ENCODE measurements around the gene MLLT10. TPM values are rescaled to one million over a fixed set of nuclear protein-coding genes. Genes with fewer than 3 reads are reported as not detected.

MLLT10 gene
- total RNA-seq, 4 donors from 2014 or later = 46.3 to 109 (median 57.7) TPM

GRCh38 chr10:21689881-21690280, 155.8 kb downstream of the MLLT10 start:
- Histone ChIP-seq H3K4me1 (no peaks in the 10 kb centered on the region), H3K36me3 (no peaks in the 10 kb centered on the region), H3K27ac (no peak overlapping the region), H3K4me3 (replicated peaks in 1 of 3) (no peak overlapping the region), H3K27me3 (no peaks in the 10 kb centered on the region), H3K9me3 (no peaks in the 10 kb centered on the region)
- TF ChIP-seq CTCF (IDR thresholded peaks at IDR 0.05) (no peak), POLR2A (IDR thresholded peaks at IDR 0.05) (no peak)
- intact Hi-C loops (cut with DNase I) = no loop called here
- DNase-seq = no peak

- Histone ChIP-seq H3K27me3 (no peaks in the 10 kb centered on the region), H3K4me3 (replicated peaks in 1 of 3) (no peak overlapping the region), H3K36me3 (no peaks in the 10 kb centered on the region), H3K4me1 (no peaks in the 10 kb centered on the region), H3K27ac (no peak overlapping the region), H3K9me3 (no peaks in the 10 kb centered on the region)
- intact Hi-C loops (cut with DNase I) = no loop called here
- DNase-seq = no peak
- TF ChIP-seq CTCF (IDR thresholded peaks at IDR 0.05) = no peak
- no peak for TF ChIP-seq POLR2A (IDR thresholded peaks at IDR 0.05)
- 90 to 96% methylated on average over 1 of the region's 1 CpG for WGBS, 2 donors
Measured at GRCh38 chr10:21692916-21693315, 158.9 kb downstream of the MLLT10 start.

GRCh38 chr10:21693418-21693817, 159.4 kb downstream of the MLLT10 start:
- H3K27me3 ChIP-seq = no peaks in the 10 kb centered on the region
- H3K9me3 ChIP-seq = no peaks in the 10 kb centered on the region
- no peak overlapping the region for H3K27ac ChIP-seq
- WGBS, 2 donors = 80 to 83% methylated on average over 5 of the region's 5 CpGs
- no peak for TF ChIP-seq POLR2A (IDR thresholded peaks at IDR 0.05)
- TF ChIP-seq CTCF (IDR thresholded peaks at IDR 0.05) = no peak
- H3K36me3 ChIP-seq = no peaks in the 10 kb centered on the region
- intact Hi-C loops (cut with DNase I) = no loop called here
- H3K4me3 ChIP-seq (replicated peaks in 1 of 3) = no peak overlapping the region
- no peaks in the 10 kb centered on the region for H3K4me1 ChIP-seq
- no peak for DNase-seq

- TF ChIP-seq POLR2A (IDR thresholded peaks at IDR 0.05) (no peak), CTCF (IDR thresholded peaks at IDR 0.05) (no peak)
- H3K4me1 ChIP-seq = no peaks in the 10 kb centered on the region
- intact Hi-C loops (cut with DNase I) = no loop called here
- no peaks in the 10 kb centered on the region for H3K27me3 ChIP-seq
- H3K9me3 ChIP-seq = no peaks in the 10 kb centered on the region
- no peaks in the 10 kb centered on the region for H3K36me3 ChIP-seq
- H3K4me3 ChIP-seq (replicated peaks in 1 of 3) = no peak overlapping the region
- 95% methylated on average over 3 of the region's 3 CpGs for WGBS, 2 donors
- no peak overlapping the region for H3K27ac ChIP-seq
- no peak for DNase-seq
Measured at GRCh38 chr10:21694631-21695030, 160.6 kb downstream of the MLLT10 start.

GRCh38 chr10:21696302-21696701, 162.3 kb downstream of the MLLT10 start:
- DNase-seq = no peak
- intact Hi-C loops (cut with DNase I) = no loop called here
- Histone ChIP-seq H3K4me1 (no peaks in the 10 kb centered on the region), H3K4me3 (replicated peaks in 1 of 3) (no peak overlapping the region), H3K9me3 (no peaks in the 10 kb centered on the region), H3K27me3 (no peaks in the 10 kb centered on the region), H3K36me3 (no peaks in the 10 kb centered on the region), H3K27ac (no peak overlapping the region)
- TF ChIP-seq CTCF (IDR thresholded peaks at IDR 0.05) (no peak), POLR2A (IDR thresholded peaks at IDR 0.05) (no peak)

Data from thyroid gland (tissue), 4 donors.